ENCODE measurements around the gene TLDC2.
A peak's percentile ranks its signal among the peaks of the same experiment; 100 is the strongest.
"Not testable (repeated sequence)": the region's sequence is repeated elsewhere in the genome, so short reads cannot be mapped to it uniquely, and the experiment has no call there.

TLDC2 gene

DNA sequence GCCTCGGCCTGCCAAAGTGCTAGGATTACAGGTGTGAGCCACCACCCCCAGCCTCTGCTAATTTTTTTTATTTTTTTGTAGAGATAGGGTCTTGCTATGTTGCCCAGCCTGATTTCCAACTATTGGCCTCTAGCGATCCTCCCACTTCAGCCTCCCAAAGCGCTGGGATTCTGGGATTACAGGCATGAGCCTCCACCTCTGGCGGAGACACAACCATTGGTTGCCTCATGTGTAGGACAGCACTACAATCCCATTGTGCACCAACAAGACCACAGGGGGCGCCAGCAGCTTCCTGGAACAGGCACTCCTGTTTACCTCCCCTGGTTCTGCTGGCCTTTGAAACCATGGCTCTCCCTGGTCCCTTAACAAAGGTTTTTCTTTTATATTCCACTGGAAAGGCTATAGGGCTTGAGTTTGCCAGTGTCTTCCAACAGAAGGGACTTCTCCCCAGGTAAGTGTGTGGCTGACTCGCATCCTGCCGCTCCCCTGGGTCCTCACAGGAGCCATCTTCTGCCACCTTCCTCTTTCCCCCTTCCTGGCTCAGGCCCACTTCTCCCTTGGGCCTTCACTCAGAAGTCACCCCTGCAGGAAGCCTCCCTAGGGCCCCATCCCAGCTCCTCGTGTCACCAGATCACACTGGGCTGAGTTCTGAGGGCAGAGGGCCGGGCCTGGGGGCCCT lies 39.2 kb upstream of the TLDC2 start:
- FAIRE-seq (peak; percentile 98), DNase-seq (ENCODE audit: insufficient read length, low spot score) (peak; percentile 60)
- TF ChIP-seq POU2F2 (IDR thresholded peaks at IDR 0.05; ENCODE audit: low read depth, low read length) = peak; percentile 35; the same call in 1 of the 2 replicates
- TF ChIP-seq POLR2A (IDR thresholded peaks at IDR 0.05; ENCODE audit: low read depth, low read length) = no peak
- 0 out of 2 replicates have a peak, but pooled peaks have one; percentile 22 for TF ChIP-seq POLR2AphosphoS5 (IDR thresholded peaks at IDR 0.05; ENCODE audit: low read depth, low read length)
- TF ChIP-seq SPI1 (IDR thresholded peaks at IDR 0.05; ENCODE audit: low read depth, low read length) = peak; percentile 40; the same call in 1 of the 2 replicates

DNA sequence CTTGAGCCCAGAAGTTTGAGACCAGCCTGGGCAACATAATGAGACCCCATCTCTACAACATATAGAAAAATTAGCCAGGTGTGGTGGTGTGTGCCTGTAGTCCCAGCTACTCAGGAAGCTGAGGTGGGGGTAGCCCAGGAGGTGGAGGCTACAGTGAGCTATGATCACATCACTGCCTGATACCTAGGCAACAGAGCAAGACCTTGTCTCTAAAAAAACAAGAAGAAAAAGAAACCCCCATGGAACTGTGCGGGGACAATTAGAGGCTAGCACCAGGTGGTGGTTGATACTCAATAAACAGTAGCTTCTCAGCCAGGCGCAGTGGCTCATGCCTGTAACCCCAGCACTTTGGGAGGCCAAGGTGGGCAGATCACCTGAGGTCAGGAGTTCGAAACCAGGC lies 37.6 kb upstream of the TLDC2 start:
- DNase-seq (ENCODE audit: insufficient read length, low spot score); FAIRE-seq: not testable (repeated sequence)

DNA sequence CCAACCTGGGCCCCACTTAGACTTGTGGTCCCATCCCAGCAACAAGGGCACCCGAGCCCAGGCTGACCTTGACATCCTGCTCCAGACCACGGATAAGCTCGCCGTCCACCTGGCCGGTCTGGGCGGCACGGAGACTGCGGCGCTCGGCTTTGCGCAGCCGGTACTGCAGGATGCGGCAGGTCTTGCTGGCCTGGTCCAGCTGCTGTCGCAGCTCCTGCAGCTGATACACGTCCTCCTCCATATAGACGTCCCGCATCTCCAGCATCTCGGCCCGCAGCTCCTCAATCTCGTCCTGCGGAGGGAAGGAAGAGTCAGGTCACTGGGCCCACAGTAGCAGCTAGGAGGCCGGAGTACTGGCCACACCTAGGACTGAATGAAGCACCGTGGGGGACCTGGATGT lies 36.8 kb upstream of the TLDC2 start:
- TF ChIP-seq TAF1 (IDR thresholded peaks at IDR 0.05; ENCODE audit: low read depth, low read length) (no peak), POLR2A (IDR thresholded peaks at IDR 0.05; ENCODE audit: low read depth, low read length) (no peak), PAX5 (IDR thresholded peaks at IDR 0.05; ENCODE audit: insufficient read depth, low read length, severe bottlenecking) (no peak), SPI1 (IDR thresholded peaks at IDR 0.05; ENCODE audit: low read depth, low read length) (no peak), POLR2AphosphoS5 (IDR thresholded peaks at IDR 0.05; ENCODE audit: low read depth, low read length) (no peak), POU2F2 (IDR thresholded peaks at IDR 0.05; ENCODE audit: low read depth, low read length) (no peak)
- FAIRE-seq = no peak
- DNase-seq (ENCODE audit: insufficient read length, low spot score) = no peak

DNA sequence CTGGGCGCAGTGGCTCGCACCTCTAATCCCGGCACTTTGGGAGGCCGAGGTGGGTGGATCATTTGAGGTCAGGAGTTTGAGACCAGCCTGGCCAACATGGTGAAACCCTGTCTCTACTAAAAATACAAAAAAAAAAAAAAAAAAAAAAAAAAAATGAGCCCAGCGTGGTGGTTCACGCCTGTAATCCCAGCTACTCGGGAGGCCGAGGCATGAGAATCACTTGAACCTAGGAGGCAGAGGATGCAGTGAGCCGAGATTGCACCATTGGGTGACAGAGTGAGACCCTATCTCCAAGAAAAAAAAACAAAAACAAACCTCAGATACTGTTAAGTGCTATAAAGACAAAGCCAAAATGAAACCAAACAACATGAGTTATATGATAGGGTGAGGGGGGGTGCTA lies 34.9 kb upstream of the TLDC2 start:
- FAIRE-seq; DNase-seq (ENCODE audit: insufficient read length, low spot score): not testable (repeated sequence)

DNA sequence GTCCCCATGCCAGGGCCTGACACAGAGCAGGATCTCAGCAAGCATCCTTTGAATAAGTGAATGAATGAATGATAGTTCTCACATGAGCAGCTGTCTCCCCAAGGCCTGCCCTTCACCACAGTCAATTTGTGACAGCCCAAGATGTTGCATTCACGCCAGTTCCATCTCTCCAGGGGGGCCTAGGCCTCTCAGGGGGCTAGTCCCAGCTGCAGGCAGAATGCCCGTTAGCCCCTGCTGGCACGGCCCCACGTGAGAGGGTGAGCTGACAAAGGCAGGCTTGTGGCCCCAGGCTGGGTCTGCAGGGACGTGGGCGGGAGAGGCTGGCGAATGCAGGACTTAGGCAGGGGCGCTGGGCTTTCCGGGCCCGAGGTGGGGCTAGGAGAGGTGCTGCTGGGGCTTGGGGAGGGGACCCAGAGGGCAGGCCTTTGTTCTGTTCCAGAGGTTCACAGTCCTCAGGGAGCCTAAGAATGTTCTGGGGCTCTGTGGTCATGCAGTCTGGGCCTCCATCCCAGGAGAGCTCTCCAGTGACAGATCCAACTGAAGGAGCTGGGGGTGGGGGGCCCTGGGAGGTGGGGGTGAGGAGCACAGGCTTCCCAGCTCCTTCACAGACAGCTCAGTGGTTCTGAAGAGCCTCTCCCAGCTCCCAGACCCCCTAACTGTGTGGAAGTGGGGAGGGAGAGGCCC lies 30.5 kb upstream of the TLDC2 start:
- FAIRE-seq (no peak), DNase-seq (ENCODE audit: insufficient read length, low spot score) (no peak)
- TF ChIP-seq POU2F2 (IDR thresholded peaks at IDR 0.05; ENCODE audit: low read depth, low read length) (no peak), POLR2A (IDR thresholded peaks at IDR 0.05; ENCODE audit: low read depth, low read length) (no peak), SPI1 (IDR thresholded peaks at IDR 0.05; ENCODE audit: low read depth, low read length) (no peak), POLR2AphosphoS5 (IDR thresholded peaks at IDR 0.05; ENCODE audit: low read depth, low read length) (no peak), TAF1 (IDR thresholded peaks at IDR 0.05; ENCODE audit: low read depth, low read length) (no peak), PAX5 (IDR thresholded peaks at IDR 0.05; ENCODE audit: insufficient read depth, low read length, severe bottlenecking) (no peak)

DNA sequence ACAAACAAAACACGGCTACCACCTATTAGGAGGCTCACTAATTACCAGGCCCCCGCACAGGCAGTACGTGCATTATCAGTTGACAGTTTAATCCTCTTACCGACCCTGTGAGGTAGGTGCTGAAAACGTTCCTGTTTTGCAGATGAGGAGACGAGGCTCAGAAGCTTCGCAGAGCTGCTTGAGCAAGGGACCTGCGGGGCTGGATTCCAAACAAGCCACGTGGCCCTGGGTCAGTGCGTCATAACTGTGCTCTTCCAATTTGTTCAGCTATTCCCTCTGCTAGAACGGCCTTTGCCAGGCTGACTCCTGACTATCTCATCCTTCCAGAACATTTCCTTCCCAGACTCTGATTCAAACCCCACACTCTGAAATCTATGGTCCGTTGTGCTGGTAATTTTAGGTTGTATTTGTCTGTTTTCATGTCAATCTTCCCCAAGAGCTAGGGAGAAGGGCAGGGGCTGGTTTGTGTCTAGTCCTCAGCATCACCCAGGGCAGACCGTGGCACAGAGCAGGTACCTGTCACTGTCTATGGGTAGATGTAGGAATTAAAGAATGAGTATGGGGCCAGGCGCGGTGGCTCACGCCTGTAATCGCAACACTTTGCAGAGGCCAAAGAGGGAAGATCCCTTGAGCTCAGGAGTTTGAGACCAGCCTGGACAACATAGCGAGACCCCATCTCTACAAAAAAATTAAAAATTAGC lies 28.8 kb upstream of the TLDC2 start:
- FAIRE-seq (no peak), DNase-seq (ENCODE audit: insufficient read length, low spot score) (no peak)
- no peak for TF ChIP-seq SPI1 (IDR thresholded peaks at IDR 0.05; ENCODE audit: low read depth, low read length)
- no peak for TF ChIP-seq POLR2AphosphoS5 (IDR thresholded peaks at IDR 0.05; ENCODE audit: low read depth, low read length)
- TF ChIP-seq TAF1 (IDR thresholded peaks at IDR 0.05; ENCODE audit: low read depth, low read length) = no peak
- TF ChIP-seq POLR2A (IDR thresholded peaks at IDR 0.05; ENCODE audit: low read depth, low read length) = no peak
- no peak for TF ChIP-seq POU2F2 (IDR thresholded peaks at IDR 0.05; ENCODE audit: low read depth, low read length)
- no peak for TF ChIP-seq PAX5 (IDR thresholded peaks at IDR 0.05; ENCODE audit: insufficient read depth, low read length, severe bottlenecking)

DNA sequence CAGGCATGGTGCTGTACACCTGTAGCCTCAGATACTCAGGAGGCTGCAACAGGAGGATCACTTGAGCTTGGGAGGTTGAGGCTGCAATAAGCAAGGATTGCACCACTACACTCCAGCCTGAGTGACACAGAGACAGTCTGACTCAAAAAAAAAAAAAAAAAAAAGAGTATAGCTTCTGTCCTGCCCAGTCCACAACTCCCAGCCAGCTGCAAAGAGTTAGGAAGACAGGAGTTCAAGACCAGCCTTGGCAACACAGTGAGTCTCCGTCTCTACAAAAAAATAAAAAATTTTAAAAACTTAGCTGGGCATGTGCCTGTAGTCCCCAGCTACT lies 28.3 kb upstream of the TLDC2 start:
- TF ChIP-seq POLR2A (IDR thresholded peaks at IDR 0.05; ENCODE audit: low read depth, low read length) (no peak), TAF1 (IDR thresholded peaks at IDR 0.05; ENCODE audit: low read depth, low read length) (no peak), SPI1 (IDR thresholded peaks at IDR 0.05; ENCODE audit: low read depth, low read length) (no peak), PAX5 (IDR thresholded peaks at IDR 0.05; ENCODE audit: insufficient read depth, low read length, severe bottlenecking) (no peak), POLR2AphosphoS5 (IDR thresholded peaks at IDR 0.05; ENCODE audit: low read depth, low read length) (no peak), POU2F2 (IDR thresholded peaks at IDR 0.05; ENCODE audit: low read depth, low read length) (no peak)
- FAIRE-seq (no peak), DNase-seq (ENCODE audit: insufficient read length, low spot score) (no peak)

DNA sequence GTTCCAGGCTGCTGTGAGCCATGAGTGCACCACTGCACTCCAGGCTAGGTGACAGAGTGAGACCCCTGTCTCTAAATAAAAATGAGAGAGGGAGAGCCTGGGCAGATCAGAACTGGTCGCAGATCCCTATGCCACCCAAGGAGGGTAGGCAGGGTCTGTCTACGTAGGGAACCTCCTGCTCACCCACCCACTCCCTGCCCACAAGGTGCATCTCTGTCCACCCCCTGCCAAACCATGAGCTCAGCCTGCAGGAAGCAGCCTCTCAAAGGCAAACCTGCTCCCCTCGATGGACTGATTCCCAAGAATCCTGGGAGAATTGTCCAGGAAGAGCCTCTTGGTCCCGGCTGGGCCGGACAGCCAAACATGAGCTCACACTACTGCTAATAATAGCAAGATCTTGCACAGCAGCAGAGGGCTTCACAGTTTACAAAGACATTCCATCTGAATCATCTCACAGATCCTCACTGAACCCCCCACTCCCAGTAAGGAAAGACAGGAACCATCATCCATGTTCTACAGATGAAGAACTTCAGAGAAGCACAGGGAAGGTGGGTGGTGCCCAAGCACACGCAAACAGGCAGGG lies 27.8 kb upstream of the TLDC2 start:
- no peak for DNase-seq (ENCODE audit: insufficient read length, low spot score)
- FAIRE-seq = no peak
- no peak for TF ChIP-seq PAX5 (IDR thresholded peaks at IDR 0.05; ENCODE audit: insufficient read depth, low read length, severe bottlenecking)
- TF ChIP-seq TAF1 (IDR thresholded peaks at IDR 0.05; ENCODE audit: low read depth, low read length) = no peak
- TF ChIP-seq POU2F2 (IDR thresholded peaks at IDR 0.05; ENCODE audit: low read depth, low read length) = no peak
- TF ChIP-seq SPI1 (IDR thresholded peaks at IDR 0.05; ENCODE audit: low read depth, low read length) = no peak
- no peak for TF ChIP-seq POLR2AphosphoS5 (IDR thresholded peaks at IDR 0.05; ENCODE audit: low read depth, low read length)
- TF ChIP-seq POLR2A (IDR thresholded peaks at IDR 0.05; ENCODE audit: low read depth, low read length) = no peak

DNA sequence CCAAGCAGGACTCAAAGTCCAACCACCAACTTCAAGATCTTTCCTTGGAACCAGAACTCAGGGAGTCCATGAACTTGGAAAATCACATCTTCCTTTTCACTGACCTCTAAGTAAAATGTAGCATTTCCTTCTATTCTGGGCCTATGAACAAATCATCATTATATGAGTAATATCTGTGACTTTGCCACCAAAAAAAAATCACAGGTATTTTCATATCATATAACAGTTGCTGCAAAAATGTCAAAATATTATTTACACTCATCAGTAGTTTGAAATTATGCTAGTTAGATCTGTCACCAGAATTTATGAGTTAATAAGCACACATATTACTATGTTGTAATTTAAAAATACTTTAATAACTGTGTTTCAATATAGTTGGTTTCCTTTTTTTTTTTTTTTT lies 27.3 kb upstream of the TLDC2 start:
- DNase-seq (ENCODE audit: insufficient read length, low spot score) (no peak), FAIRE-seq (no peak)

More for the DNA sequence above, 27.3 kb upstream of the TLDC2 start:
- TF ChIP-seq POU2F2 (IDR thresholded peaks at IDR 0.05; ENCODE audit: low read depth, low read length) = no peak
- no peak for TF ChIP-seq PAX5 (IDR thresholded peaks at IDR 0.05; ENCODE audit: insufficient read depth, low read length, severe bottlenecking)
- no peak for TF ChIP-seq POLR2A (IDR thresholded peaks at IDR 0.05; ENCODE audit: low read depth, low read length)
- TF ChIP-seq SPI1 (IDR thresholded peaks at IDR 0.05; ENCODE audit: low read depth, low read length) = no peak
- TF ChIP-seq TAF1 (IDR thresholded peaks at IDR 0.05; ENCODE audit: low read depth, low read length) = no peak
- no peak for TF ChIP-seq POLR2AphosphoS5 (IDR thresholded peaks at IDR 0.05; ENCODE audit: low read depth, low read length)

Measured in GM12891 (cell line).